T-helper 1 cell treated with Interleukin-12 subunit alpha and Interleukin-12 subunit beta and Interleukin-4 antibody, amounts not matched to agents 30 μg/mL and 1 μg/mL, for 36 hours (primary cell): ENCODE data around the gene GNPAT.
A peak's percentile ranks its signal among the peaks of the same experiment; 100 is the strongest.

ENCODE experiments used
- H3K27ac Mint-ChIP-seq: one replicate; pipeline ENCODE4 v1.8.0; 2021; ENCODE audit warnings: mild to moderate bottlenecking, mixed read lengths
- H3K27me3 Mint-ChIP-seq: one replicate; pipeline ENCODE4 v1.8.0; 2021; ENCODE audit warnings: low read depth, mixed read lengths
- H3K36me3 Mint-ChIP-seq: one replicate; pipeline ENCODE4 v1.8.0; 2021; ENCODE audit warnings: low read depth, mixed read lengths
- H3K4me1 Mint-ChIP-seq: one replicate; pipeline ENCODE4 v1.8.0; 2021; ENCODE audit warnings: low read depth, mixed read lengths
- H3K4me3 Mint-ChIP-seq: one replicate; pipeline ENCODE4 v1.8.0; 2021; ENCODE audit warnings: mild to moderate bottlenecking, moderate library complexity, mixed read lengths
- H3K9me3 Mint-ChIP-seq: one replicate; pipeline ENCODE4 v1.8.0; 2021; ENCODE audit warnings: mixed read lengths

The GNPAT gene

GRCh38 chr1:231240883-231241735 lies at the start of gene GNPAT:
Gene GNPAT, plus strand, starts transcription at chr1:231241212. Its CDS starts 167 bp downstream, at chr1:231241379.
- Mint-ChIP-seq H3K27ac (peak within 1 kb of the TSS; percentile 96), H3K9me3 (no peaks in the 10 kb centered on the region), H3K4me1 (peaks cover 53% of the 10 kb centered on the region), H3K4me3 (peak within 1 kb of the TSS; percentile 99), H3K27me3 (no peaks in the 10 kb centered on the region), H3K36me3 (peaks cover 40% of the 10 kb centered on the region)

DNA sequence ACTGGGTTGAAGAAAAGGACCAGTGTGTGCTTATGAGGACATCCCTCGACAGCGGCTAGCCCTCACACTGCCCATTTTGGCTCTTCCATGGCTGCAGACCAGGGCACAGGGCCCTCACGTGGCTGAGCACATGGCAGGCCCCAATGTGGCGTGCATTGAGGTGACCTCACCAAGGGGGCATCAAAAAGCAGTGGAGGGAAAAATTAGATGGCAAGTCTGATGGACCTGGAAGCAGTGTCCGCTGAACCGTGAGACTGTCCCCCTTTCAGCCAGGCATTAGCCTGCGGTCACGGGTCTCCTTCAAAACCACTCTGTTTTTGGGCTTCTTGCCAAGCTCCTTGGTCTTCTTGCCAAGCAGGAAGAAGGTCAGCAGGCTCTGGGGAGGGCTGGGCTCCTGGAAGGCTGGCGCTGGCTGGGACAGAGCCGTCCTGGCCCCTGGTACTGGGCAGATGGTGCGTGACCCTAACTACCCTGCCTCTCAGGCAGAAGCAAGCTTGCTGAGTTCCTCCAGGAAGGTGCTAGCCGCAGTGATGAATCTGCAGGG lies 48.3 kb upstream of the GNPAT start:
- Mint-ChIP-seq H3K36me3 (no peaks in the 10 kb centered on the region), H3K27ac (no peak overlapping the region), H3K4me3 (no peak overlapping the region), H3K27me3 (peaks cover 23% of the 10 kb centered on the region), H3K9me3 (no peaks in the 10 kb centered on the region), H3K4me1 (no peaks in the 10 kb centered on the region)

DNA sequence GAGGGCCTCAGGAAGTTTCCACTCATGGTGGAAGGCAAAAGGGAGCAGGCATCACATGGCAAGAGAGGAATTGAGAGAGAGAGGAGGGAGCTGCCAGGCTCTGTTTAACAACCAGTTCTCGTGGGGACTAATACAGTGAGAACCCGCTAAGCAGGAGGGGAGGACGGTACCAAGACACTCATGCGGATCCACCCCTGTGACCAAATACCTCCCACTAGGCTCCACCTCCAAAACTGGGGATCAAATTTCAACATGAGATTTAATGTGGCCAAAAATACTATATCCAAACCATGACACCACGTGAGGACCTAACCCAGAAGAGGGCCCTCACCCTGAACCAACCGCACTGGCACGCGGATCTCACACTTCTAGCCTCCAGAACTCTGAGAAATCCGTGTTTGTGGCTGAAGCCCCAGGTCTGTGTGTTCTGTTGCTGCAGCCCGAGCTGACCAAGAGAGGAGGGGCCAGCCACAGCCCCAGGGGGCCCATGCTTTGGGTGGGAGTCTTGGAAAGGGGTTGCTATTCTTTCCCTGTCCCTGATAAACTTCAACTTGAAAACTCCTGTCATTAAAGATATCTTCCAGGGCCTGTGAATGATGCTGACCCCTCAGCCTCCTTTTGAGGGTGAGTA lies 47.2 kb upstream of the GNPAT start:
- H3K27me3 Mint-ChIP-seq: peaks cover 13% of the 10 kb centered on the region
- H3K4me1 Mint-ChIP-seq: no peaks in the 10 kb centered on the region
- H3K27ac Mint-ChIP-seq: no peak overlapping the region
- no peak overlapping the region for H3K4me3 Mint-ChIP-seq
- no peaks in the 10 kb centered on the region for H3K9me3 Mint-ChIP-seq
- H3K36me3 Mint-ChIP-seq: no peaks in the 10 kb centered on the region

DNA sequence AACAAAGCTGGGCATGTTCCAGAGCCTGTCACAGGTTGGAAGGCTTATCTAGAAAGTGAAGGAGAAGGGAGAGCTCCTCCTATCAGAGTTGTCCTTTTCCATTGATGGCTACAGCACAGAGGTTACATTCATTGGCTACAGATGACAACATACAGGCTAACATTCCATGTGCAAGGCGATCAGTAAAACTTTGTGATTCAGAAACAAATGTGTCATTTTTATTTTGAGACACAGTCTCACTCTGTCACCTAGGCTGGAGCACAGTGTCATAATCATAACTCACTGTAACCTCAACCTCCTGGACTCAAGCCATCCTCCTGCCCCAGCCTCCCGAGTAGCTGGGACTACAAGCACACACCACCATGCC lies 46.6 kb upstream of the GNPAT start:
- Mint-ChIP-seq H3K4me1 (no peaks in the 10 kb centered on the region), H3K36me3 (no peaks in the 10 kb centered on the region), H3K9me3 (no peaks in the 10 kb centered on the region), H3K4me3 (no peak overlapping the region), H3K27me3 (peaks cover 7% of the 10 kb centered on the region), H3K27ac (no peak overlapping the region)

DNA sequence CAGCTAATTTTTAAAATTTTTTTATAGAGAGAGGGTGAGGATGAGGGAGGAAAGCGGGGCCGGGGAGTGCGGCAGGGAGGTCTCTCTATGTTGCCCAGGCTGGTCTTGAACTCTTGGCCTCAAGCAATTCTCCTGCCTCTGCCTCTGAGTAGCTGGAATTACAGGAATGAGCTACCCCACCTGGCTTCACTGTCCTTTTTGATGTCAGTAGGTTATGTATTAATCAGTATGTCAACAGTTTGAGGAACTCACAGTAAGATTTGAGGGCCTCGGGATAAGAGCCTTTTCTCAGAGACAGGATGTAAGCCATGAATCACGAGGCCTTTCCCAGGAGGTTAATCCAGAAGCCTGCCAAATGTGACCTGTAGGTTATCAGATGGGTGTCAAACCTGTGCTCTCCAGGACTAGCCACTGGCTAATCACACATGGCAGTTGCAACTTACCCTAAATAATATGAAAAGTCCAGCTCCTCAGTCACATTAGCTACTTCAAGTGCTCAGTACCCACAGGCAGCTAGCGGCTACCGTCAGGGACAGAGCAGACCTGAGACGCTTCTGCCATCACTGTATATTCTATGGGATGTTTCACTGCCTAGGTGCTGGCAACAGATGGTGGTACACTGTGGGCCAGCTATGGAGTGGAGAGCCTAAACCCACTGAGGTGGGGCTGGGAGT lies 46.0 kb upstream of the GNPAT start:
- Mint-ChIP-seq H3K4me3 (no peak overlapping the region), H3K27me3 (peaks cover 7% of the 10 kb centered on the region), H3K4me1 (no peaks in the 10 kb centered on the region), H3K36me3 (no peaks in the 10 kb centered on the region), H3K9me3 (no peaks in the 10 kb centered on the region), H3K27ac (no peak overlapping the region)

GRCh38 chr1:231196307-231196706 lies 44.7 kb upstream of the GNPAT start:
- Mint-ChIP-seq H3K9me3 (no peaks in the 10 kb centered on the region), H3K27ac (no peak overlapping the region), H3K36me3 (no peaks in the 10 kb centered on the region), H3K4me1 (no peaks in the 10 kb centered on the region), H3K27me3 (peaks cover 7% of the 10 kb centered on the region), H3K4me3 (no peak overlapping the region)

GRCh38 chr1:231196728-231197127 lies 44.3 kb upstream of the GNPAT start:
- H3K27me3 Mint-ChIP-seq: peaks cover 7% of the 10 kb centered on the region
- H3K9me3 Mint-ChIP-seq: no peaks in the 10 kb centered on the region
- H3K4me1 Mint-ChIP-seq: peaks cover 1% of the 10 kb centered on the region
- H3K4me3 Mint-ChIP-seq: no peak overlapping the region
- H3K27ac Mint-ChIP-seq: no peak overlapping the region
- H3K36me3 Mint-ChIP-seq: no peaks in the 10 kb centered on the region

DNA sequence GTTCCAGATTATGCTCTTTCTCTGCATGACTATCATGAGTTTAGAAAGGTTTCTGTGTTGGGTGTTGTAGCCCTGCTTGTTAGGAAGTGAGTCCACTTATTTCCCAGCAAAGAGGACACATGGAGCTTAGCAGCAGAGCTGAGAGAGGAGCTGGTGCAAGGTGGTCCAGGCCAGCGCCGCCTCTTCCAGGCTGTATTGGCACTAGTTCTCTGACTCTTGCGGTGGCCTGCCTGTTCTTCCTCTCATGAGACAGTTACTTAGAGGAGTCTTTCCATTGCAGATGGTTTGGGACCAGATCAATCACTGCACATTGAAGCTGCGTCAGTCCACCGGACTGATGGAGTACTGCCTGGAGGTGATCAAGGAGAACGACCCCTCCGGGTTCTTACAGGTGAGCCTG lies 41.1 kb upstream of the GNPAT start:
- H3K4me1 Mint-ChIP-seq: peaks cover 6% of the 10 kb centered on the region
- H3K36me3 Mint-ChIP-seq: no peaks in the 10 kb centered on the region
- no peaks in the 10 kb centered on the region for H3K9me3 Mint-ChIP-seq
- H3K27me3 Mint-ChIP-seq: peaks cover 21% of the 10 kb centered on the region
- H3K27ac Mint-ChIP-seq: no peak overlapping the region
- H3K4me3 Mint-ChIP-seq: no peak overlapping the region

- no peak overlapping the region for H3K27ac Mint-ChIP-seq
- peaks cover 6% of the 10 kb centered on the region for H3K4me1 Mint-ChIP-seq
- H3K27me3 Mint-ChIP-seq: peaks cover 20% of the 10 kb centered on the region
- H3K36me3 Mint-ChIP-seq: no peaks in the 10 kb centered on the region
- no peak overlapping the region for H3K4me3 Mint-ChIP-seq
- H3K9me3 Mint-ChIP-seq: no peaks in the 10 kb centered on the region
Measured at GRCh38 chr1:231200388-231201031, 40.5 kb upstream of the GNPAT start.

DNA sequence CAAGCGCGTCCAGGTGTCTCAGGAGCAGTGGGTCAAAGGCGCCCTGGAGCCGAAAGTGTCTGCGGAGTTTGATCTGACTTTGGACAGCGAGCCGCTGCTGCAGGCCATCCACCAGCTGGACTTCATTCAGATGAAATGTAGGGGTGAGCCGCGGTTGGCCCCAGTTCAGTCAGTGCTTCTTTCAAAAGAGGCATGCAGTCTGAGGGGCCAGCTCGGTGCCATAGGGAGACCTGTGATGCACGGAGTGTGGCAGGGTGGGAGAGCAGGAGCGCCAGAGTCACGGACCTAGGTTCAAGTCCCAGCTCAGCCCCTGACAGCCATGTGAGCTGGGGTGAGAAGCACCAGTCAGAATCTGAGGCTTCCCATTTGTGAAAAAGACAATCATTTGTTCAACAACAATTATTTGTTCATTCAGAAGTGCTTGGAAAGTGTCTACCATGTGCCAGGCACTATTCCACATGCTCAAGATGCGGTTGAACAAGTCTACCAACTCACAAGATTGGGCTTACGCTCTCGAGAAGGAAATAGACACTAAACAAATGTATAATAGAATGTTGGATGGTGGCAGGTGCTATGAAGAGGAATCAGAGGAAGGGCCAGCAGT lies 39.5 kb upstream of the GNPAT start:
- Mint-ChIP-seq H3K4me1 (peaks cover 6% of the 10 kb centered on the region), H3K9me3 (no peaks in the 10 kb centered on the region), H3K4me3 (no peak overlapping the region)

DNA sequence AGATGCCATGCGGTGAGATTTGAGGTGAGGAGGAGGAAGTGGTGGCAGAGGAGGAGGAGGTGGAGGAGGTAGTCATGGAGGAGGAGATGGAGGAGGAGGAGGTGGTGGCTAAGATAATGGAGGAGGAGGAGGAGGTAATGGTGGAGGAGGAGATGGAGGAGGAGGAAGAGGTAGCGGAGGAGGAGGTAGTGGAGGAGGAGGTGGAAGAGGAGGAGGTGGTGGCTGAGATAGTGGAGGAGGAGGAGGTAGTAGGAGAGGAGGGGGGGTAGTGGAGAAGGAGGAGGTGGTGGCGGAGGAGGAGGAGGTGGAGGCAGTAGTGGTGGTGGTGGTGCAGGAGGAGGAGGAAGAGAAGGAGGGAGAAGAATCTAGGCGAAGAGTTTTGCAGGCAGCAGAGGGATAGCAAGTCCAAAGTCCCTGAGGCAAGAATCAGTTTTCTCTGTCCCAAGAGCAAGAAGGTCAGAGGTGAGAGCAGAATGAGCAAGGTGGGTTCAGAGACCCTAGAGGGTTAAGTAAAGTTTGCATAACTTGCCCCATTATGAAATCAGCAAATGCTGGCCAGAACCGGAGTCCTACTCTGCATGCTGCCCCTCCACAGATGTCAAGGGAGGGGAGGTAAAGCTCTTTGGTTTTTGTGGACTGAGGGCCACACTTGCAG lies 38.9 kb upstream of the GNPAT start:
- no peak overlapping the region for H3K27ac Mint-ChIP-seq
- peaks cover 6% of the 10 kb centered on the region for H3K4me1 Mint-ChIP-seq
- H3K9me3 Mint-ChIP-seq: no peaks in the 10 kb centered on the region
- H3K4me3 Mint-ChIP-seq: no peak overlapping the region
- no peaks in the 10 kb centered on the region for H3K36me3 Mint-ChIP-seq
- H3K27me3 Mint-ChIP-seq: peaks cover 14% of the 10 kb centered on the region

More for the DNA sequence above, 39.5 kb upstream of the GNPAT start:
- peaks cover 14% of the 10 kb centered on the region for H3K27me3 Mint-ChIP-seq
- H3K36me3 Mint-ChIP-seq: no peaks in the 10 kb centered on the region
- H3K27ac Mint-ChIP-seq: no peak overlapping the region

DNA sequence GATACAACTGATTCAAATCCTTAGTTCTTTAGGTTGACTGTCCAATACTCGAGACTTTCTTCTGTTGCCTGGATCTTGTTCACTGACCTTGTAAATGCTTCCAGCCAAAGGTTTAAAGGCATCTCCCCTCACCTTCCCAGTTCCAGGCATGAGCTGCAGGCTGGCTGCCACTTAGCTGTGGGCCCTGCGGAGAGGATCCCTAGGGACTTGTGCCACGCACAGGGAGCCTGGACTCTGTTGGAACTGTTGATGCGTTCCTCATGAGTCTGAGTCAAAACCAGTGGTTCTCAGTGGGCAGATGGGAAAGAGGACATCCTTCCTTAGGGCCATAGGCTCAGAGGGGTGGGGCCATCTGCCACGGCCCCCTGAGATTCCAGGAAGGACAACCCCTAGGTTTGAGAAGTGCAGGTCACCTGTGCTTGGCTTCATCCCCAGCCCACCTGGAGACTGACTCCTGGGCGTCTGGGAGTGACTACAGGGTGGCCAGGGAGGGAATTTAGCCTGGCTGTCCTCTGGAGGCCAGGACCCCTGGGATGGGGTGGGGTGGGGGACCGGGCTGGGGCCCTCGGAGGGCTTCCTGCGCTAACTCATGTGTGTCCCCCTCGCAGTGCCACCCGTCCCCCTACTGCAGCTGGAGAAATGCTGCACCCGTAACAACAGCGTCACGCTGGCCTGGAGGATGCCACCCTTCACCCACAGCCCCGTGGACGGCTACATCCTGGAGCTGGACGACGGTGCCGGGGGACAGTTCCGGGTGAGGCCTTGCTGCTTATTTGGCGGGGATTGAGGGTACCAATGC lies 37.6 kb upstream of the GNPAT start:
- Mint-ChIP-seq H3K36me3 (no peaks in the 10 kb centered on the region), H3K4me1 (peaks cover 6% of the 10 kb centered on the region), H3K4me3 (no peak overlapping the region), H3K27ac (no peak overlapping the region), H3K27me3 (peaks cover 14% of the 10 kb centered on the region), H3K9me3 (no peaks in the 10 kb centered on the region)

- Mint-ChIP-seq H3K27ac (no peak overlapping the region), H3K4me1 (peaks cover 9% of the 10 kb centered on the region), H3K36me3 (no peaks in the 10 kb centered on the region), H3K27me3 (peaks cover 13% of the 10 kb centered on the region), H3K9me3 (no peaks in the 10 kb centered on the region), H3K4me3 (no peak overlapping the region)
Measured at GRCh38 chr1:231206856-231207255, 34.2 kb upstream of the GNPAT start.
